Mesenteric fat pad (tissue), 1 donor: ENCODE measurements around the gene BACE1. TPM values are rescaled to one million over a fixed set of nuclear protein-coding genes. Genes with fewer than 3 reads are reported as not detected.
"Not testable (repeated sequence)": the region's sequence is repeated elsewhere in the genome, so short reads cannot be mapped to it uniquely, and the experiment has no call there.

Experiments
- DNase-seq: peaks from one replicate; pipeline ENCODE4 v3.0.0-alpha.2; 2020; ENCODE audit warnings: low spot score
- total RNA-seq: library from RNA; stranded (reverse); fragmentation: NEBNext Ultra II Directional; extraction: Animal tissue kit (Norgen Biotek cat#: 25700); gene quantifications from one replicate; pipeline ENCODE4 v1.2.1, GENCODE V29; 2021
- donor health status: DM: yes; HTN: yes; CAD: no.

BACE1 gene
- total RNA-seq, 1 donor from 2014 or later, result 25.5 TPM

DNA sequence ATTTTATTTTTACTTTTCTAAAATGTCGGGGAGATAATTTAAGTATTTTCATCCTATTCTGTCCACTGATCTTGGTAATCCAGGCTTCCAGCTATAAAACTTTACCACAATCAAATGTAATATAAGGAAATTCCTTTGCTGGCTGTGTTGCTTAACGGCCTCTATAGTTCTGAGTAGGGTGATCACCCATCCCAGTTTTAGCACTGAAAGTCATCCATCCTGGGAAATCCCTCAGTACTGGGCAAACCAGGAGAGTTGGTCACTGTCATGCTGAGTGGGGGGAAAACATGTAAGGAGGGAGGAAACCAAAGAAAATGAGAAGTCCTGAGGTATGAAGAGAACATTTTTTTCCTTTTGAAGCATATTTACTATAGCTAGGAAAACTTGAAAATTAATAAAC lies 37.7 kb downstream of the BACE1 start:
- no peak for DNase-seq

DNA sequence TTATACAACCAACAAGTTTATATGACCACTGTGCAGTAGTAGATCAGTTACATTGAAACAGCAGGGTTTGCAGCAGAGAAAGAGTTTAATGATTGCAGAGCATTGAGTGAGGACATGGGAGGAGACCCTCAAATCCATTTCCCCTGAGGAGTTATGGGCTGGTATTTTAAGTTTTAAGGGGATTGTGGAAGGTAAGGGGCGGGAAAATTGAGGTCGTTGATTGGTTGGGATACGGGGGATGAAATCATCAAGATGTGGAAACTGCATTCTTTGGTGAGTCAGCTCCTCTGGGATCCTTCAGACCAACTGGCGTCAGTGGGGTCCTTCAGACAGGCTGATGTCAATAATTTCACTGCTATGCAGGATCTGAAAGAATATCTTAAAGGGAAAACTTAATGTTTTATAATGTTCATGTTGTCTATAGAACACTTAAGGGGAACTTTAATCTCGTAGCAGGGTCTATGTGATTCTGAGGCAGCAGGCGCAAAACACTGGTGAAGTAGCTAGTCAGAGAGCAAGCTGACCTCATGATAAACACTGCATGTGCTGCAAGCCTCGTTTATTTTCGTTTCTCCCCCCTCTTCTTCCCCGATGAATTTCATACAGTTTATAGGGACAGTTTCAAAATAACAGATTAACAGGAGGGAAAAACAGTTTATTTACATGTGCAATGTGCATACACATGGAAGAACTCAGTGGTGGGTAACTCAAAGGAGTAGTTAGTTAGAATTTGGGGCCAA lies 42.3 kb downstream of the BACE1 start:
- no peak for DNase-seq

DNA sequence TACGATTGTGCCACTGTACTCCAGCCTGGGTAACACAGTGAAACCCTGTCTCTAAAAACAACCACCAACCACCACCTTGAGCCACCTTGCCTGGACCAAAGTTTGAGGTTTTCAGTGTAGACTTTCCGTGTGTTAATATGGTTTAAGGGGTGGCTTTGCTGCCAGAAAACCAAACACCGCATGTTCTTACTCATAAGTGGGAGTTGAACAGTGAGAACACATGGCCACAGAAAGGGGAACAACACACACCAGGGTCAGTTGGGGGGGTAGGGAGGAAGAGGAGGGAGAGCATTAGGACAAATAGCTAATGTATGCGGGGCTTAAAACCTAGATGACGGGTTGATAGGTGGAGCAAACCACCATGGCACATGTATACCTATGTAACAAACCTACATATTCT lies 43.9 kb downstream of the BACE1 start:
- not testable (repeated sequence) for DNase-seq

DNA sequence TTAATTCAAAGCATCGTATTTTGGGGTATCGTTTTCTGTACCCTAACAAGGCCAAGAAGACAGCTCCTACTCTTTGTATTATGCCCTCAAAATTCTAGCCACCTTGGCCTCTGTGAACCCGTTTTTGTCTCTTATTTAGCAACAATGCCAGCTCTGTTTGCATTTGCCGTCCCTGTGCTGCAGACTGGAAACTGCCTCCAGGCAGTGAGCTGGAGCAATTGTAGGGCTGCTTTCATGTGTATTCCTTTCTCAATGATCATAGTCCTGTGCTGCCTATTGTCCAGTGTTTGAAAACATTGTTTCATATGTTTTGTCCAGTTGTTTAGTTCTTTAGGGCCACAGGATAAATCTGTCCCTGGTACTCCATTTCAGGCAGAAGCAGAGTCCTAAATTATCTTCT lies 44.8 kb downstream of the BACE1 start:
- no peak for DNase-seq

DNA sequence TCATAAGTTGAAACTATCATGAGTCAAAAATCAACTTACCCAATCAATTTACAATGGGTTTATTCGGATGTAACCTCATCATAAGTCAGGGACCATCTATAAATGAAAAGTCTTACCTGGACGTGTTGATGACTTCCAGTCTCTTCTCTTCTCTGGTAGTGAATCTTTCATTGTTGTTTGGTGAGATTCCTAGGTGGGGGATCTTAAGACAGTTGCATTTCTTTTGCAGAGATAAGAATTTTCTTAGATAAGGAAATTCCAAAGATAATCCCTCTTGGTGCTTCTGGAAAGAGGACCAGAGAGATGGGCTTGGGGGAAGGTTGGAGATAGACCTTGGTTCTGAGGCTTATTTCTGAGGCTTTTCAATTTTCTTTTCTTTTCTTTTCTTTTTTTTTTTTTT lies 46.2 kb downstream of the BACE1 start:
- DNase-seq, result no peak

DNA sequence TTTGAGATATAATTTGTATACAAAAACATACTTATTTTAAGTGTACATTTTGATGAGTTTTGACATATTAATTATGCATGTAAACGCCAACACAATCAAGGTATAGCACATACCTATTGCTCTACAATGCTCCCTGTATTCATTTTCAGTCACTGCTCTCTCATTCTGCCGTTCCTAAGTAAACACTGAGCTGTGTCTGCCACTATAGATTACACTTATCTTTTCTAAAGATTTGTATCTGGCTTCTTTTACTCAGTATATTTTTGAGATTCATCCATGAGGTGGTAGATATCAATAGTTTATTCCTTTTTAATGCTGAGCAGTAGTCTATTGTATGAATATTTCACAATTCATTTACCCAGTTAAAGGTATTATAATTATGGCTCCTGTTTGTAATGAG lies 50.3 kb downstream of the BACE1 start:
- DNase-seq, result no peak

DNA sequence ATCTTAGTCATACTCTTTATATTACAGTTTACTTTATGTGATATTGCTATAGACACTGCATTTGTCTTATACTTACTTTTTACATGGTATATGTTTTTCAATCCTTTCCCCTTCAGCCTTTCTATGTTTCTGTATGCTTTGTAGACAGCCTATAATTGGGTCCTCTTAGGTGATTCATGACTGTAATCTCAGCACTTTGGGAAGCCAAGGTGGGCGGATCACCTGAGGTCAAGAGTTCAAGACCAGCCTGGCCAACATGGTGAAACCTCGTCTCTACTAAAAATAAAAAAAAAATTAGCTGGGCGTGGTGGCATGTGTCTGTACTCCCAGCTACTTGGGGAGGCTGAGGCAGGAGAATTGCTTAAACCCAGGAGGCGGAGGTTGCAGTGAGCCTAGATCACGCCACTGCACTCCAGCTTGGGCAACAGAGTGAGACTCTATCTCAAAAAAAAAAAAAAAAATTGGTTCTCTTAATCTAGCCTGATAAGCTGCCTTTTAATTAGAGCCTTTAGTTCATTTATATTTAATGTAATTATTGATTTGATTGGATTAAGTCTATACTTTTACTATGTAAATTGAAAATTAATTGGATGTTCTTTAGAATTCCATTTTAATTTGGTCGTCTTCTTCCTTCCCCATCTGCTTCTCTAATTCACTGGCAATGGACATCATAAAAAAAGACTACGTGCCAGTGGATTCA lies 51.3 kb downstream of the BACE1 start:
- not testable (repeated sequence) for DNase-seq

DNA sequence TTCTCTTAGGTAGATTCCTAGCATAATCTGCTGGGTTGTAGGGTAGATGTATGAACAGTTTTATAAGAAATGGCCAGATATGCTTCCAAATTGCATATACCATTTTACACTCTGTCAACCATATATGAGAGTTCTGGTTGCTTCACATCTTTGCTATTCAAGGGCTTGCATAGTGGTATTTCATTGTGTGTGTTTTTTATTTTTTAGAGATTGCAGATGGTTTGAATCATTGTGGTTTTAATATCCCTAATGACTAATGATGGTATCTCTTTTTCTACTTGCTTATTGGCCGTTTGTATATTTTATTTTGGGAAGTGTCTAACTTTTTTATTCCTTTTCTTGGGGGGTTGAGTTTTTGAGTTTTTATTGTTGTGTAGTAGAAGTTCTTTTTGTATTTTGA lies 56.6 kb downstream of the BACE1 start:
- no peak for DNase-seq

DNA sequence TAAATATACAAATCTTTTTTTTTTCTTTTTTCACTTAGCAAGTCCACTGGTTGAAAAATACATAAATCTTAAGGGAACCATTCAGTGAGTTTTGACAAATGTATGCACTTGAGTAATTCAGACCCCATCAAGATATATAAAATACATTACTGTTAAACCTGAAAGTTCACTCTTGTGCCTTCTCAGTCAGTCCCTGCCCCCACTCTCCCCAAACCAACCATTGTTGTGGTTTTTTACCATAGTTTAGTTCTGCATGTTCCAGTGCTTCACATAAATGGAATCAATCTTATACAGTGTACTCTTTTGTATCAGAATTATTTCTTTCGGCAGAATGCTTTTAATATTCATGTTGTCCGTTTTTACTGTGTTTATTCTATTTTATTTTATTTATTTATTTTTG lies 57.5 kb downstream of the BACE1 start:
- no peak for DNase-seq

DNA sequence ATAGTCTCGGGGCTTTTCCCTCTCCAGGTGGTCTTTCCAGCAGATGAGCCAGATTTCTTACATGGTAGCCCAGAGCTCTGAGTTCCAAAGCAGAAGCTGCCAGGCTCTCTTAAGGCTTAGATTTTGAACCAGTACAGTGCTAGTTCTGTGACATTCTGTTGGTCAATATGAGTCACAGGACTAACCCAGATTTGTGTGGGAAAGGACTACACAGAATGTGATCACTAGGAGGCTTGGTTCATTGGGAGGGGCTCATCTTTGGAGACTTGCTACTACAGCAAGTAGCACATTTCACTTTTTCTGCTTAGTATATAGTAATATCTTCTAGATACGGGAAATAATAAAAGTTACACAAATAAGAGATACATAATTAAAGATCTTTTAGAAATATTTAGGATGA lies 59.5 kb downstream of the BACE1 start:
- no peak for DNase-seq

DNA sequence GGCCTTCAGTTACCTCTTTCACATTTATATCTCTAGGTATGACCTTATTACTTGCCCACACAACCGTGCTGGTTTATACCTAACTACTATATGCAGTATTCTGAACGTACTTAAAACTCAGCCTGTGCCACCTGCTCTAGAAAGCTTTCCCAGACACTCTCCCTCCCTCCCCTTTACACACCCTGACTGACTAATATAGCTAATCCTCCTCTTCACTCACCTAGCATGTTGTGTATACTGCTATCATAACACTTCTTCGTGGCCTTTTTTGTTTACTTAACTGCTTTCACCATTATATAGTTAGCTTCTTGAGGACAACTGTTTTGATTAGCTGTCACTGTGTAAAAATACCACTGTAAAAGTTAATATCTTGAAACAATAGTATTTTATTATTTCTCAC lies 60.1 kb downstream of the BACE1 start:
- DNase-seq, result no peak

DNA sequence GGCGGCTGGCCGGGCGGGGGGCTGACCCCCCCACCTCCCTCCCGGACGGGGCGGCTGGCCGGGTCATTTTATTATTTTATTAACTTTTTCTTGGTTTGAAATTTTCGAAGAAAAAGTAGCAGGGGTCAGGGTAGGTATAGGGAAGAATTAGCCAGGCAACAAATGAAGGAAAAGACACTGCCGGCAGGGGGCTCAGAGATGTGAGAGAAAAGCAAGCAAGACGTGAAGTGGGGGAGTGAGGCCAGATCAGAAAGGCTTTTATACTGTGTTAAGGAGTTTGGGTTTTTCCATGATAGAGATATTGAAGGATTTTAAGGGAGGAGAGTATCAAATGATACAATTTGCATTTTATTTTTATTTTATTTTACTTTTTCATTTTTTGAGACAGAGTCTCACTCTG lies 64.5 kb downstream of the BACE1 start:
- no peak for DNase-seq

DNA sequence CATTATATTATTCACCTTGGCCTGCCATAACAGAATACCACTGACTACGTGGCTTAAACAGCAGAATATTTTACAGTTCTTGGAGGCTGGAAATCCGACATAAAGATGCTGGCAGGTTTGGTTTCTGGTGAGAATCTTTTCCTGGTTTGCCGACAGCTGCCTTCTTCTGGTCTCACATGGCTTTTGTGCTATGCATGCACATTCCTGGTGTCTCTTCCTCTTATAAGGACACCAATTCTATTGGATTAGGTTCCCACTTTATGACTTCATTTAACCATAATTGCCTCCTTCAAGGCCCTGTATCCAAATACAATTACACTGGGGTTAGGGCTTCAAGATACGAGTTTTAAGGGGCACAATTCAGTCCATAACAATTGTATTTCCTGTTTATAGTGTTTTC lies 66.5 kb downstream of the BACE1 start:
- DNase-seq, result no peak

DNA sequence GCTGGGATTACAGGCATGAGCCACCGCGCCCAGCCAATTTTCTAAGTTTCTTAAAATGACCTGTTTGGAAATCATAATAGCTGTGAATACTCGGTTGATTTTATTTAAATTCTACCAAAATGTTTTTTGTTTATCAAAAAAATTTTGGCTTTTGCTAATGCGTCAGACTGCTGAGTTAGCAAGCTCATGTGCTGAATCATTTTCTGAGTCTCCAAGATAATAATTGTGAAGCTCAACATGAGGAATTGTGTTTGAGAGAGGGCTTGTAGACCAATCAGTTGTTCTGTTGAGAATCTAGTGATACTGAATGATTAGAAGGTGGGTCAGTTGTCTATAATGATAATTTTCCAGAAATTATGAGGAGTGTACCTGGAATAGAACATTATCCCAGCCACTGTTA lies 67.7 kb downstream of the BACE1 start:
- no peak for DNase-seq

DNA sequence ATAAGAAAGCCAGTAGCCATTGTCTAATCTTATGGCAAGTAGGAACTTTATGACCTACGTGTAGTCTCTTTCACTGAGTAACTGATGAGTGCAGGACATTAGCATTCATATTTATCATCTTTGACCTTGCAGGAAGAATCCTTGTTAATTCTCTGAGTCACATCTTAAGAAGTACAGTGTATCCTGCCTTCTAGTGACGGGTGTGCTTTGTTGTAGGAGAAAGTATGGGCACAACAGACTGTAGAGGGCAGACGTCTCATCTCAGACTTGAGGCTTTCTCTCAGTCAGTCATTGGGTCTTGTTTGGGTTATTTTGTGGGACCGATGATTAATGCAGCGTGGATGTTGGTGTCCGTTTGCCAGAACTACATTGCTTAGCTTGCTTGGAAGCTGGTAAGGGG lies 76.8 kb downstream of the BACE1 start:
- no peak for DNase-seq

DNA sequence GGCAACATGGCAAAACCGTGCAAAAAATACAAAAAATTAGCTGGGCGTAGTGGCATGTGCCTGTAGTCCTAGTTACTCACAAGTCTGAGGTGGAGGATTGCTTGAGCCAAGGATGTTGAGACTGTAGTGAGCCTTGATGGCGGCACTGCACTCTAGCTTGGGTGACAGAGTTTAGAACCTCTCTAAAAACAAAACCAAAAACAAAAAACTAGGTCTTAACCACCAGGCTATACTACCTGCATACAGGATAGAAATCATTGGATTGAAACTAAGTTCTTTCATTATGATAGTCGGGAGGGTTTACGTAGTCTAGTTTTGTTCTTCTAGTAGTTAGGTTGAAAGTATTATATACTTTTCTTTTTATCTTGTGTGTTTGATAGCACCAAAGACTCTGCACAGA lies 77.8 kb downstream of the BACE1 start:
- no peak for DNase-seq

Other genes starting within 250 kb of the BACE1 start
- gene SIK3, start 217.8 kb downstream of the BACE1 start, total RNA-seq, result 39.2 TPM
- 110 TPM for gene PAFAH1B2, start 172.0 kb downstream of the BACE1 start, total RNA-seq
- 226 TPM for gene SIDT2, start 137.5 kb downstream of the BACE1 start, total RNA-seq
- 923 TPM for gene TAGLN, start 116.9 kb downstream of the BACE1 start, total RNA-seq
- gene PCSK7, start 84.2 kb downstream of the BACE1 start, total RNA-seq, result 68.1 TPM
- 21.9 TPM for gene RNF214, start 83.6 kb downstream of the BACE1 start, total RNA-seq
- 6.6 TPM for gene BACE1-AS, start 24.9 kb downstream of the BACE1 start, total RNA-seq
- 19.2 TPM for gene CEP164, start 11.6 kb upstream of the BACE1 start, total RNA-seq